Measurements from ENCODE around the gene RPS6KC1.

- no peak for TF ChIP-seq CTCF (optimal IDR thresholded peaks at IDR 0.05 in 1 of 3, IDR thresholded peaks at IDR 0.05 in 1 of 3, conservative IDR thresholded peaks at IDR 0.05 in 1 of 3; ENCODE audit: extremely low read depth in 1 of 3, insufficient read depth in 2 of 3, low read length in 3 of 3)
- no peak for TF ChIP-seq EZH2 (IDR thresholded peaks at IDR 0.05; ENCODE audit: low read length)
These were observed 143.3 kb downstream of the RPS6KC1 start for GRCh38 chr1:213194383-213194782.

All from keratinocyte (primary cell).